ENCODE results near the gene VPREB1.
"Not testable (repeated sequence)": the region's sequence is repeated elsewhere in the genome, so short reads cannot be mapped to it uniquely, and the experiment has no call there.

- TF ChIP-seq CTCF (IDR thresholded peaks at IDR 0.05; ENCODE audit: insufficient read depth, low read length); GABPA (IDR thresholded peaks at IDR 0.05; ENCODE audit: low read depth); POLR2AphosphoS5 (IDR thresholded peaks at IDR 0.05; ENCODE audit: low read depth); SPI1 (IDR thresholded peaks at IDR 0.05; ENCODE audit: borderline replicate concordance, low read depth): not testable (repeated sequence)
- TF ChIP-seq, protein P1, sequence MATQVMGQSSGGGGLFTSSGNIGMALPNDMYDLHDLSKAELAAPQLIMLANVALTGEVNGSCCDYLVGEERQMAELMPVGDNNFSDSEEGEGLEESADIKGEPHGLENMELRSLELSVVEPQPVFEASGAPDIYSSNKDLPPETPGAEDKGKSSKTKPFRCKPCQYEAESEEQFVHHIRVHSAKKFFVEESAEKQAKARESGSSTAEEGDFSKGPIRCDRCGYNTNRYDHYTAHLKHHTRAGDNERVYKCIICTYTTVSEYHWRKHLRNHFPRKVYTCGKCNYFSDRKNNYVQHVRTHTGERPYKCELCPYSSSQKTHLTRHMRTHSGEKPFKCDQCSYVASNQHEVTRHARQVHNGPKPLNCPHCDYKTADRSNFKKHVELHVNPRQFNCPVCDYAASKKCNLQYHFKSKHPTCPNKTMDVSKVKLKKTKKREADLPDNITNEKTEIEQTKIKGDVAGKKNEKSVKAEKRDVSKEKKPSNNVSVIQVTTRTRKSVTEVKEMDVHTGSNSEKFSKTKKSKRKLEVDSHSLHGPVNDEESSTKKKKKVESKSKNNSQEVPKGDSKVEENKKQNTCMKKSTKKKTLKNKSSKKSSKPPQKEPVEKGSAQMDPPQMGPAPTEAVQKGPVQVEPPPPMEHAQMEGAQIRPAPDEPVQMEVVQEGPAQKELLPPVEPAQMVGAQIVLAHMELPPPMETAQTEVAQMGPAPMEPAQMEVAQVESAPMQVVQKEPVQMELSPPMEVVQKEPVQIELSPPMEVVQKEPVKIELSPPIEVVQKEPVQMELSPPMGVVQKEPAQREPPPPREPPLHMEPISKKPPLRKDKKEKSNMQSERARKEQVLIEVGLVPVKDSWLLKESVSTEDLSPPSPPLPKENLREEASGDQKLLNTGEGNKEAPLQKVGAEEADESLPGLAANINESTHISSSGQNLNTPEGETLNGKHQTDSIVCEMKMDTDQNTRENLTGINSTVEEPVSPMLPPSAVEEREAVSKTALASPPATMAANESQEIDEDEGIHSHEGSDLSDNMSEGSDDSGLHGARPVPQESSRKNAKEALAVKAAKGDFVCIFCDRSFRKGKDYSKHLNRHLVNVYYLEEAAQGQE (IDR thresholded peaks at IDR 0.05; ENCODE audit: insufficient replicate concordance, low read depth) = not testable (repeated sequence)
Measured at GRCh38 chr22:22258597-22259415, 14.2 kb downstream of the VPREB1 start.

Measured in HL-60 (cell line).